Uterus (tissue), 2 donors: Measurements from ENCODE around the gene EZH2.

Experiments used
- CTCF ChIP-seq, 4 experiments: fragments of 200-600 bp in 2 of 4; fragments of 450-650 bp in 2 of 4; sonication (generic) in 2 of 4; IDR thresholded peaks; one replicate each; pipeline ENCODE4 v1.5.1; 2016 to 2019; ENCODE audit warnings: antibody characterized with exemption in 4 of 4, mild to moderate bottlenecking in 2 of 4, moderate library complexity in 1 of 4
- POLR2A ChIP-seq, 2 donors: fragments of 450-650 bp; IDR thresholded peaks; one replicate each; pipeline ENCODE4 v1.6.1; 2016; ENCODE audit warnings: antibody characterized with exemption in 2 of 2, mild to moderate bottlenecking in 1 of 2, moderate library complexity in 1 of 2

DNA sequence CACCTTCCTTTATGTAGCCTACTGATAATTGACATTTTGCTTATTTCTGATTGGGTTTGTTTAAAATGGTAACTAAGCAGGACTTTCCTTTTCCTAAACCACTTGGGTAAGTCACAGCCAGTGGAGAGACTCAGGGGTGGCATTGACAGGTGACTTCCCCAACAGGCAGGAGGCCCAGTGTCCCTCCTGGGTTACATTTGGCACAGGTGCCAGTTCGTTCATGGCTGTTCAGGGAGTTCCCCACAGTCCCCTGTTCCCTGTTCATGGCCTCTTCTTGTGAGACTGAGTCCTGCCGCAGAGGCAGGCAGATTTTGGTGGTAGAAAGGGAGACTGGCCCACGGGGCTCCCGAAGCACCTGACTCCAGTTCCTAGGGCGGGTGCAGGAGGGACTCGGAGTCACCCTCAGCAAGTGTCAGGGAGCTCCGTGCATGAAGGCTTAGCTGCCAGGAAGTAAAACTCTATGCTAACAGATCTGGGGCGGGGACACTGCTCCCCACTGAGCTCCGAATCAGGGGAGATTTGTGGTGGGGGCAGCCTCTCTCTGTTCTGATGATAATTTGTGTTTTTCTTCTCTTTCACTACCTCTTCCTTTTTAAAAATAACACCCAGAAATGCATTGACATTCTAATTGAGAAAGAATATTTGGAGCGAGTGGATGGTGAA is 84.1 kb downstream of the EZH2 start:
- TF ChIP-seq CTCF (IDR thresholded peaks at IDR 0.05), result no peak
- TF ChIP-seq POLR2A (IDR thresholded peaks at IDR 0.05), result no peak
